ENCODE measurements around the gene DCDC1.

The DCDC1 gene

DNA sequence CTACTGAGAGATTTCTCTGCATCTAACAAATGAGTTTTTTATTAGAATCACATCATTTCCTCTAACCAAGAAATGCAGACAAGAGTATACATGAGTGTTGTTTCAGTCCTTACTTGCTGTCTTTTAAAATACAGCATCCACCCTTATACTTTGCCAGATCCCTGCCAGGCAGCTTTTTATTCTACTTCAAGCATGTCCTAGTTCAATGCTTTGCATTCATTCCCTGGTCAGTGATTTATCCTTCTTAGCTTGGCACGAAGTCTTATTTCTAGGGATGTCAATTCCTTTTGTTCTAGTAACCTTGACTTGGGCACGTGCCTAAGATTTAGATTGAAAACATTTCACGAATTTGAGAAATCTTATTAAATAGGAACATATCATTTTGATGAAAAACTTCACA, 476.2 kb downstream of the DCDC1 start:
- DNase-seq: no peak

DNA sequence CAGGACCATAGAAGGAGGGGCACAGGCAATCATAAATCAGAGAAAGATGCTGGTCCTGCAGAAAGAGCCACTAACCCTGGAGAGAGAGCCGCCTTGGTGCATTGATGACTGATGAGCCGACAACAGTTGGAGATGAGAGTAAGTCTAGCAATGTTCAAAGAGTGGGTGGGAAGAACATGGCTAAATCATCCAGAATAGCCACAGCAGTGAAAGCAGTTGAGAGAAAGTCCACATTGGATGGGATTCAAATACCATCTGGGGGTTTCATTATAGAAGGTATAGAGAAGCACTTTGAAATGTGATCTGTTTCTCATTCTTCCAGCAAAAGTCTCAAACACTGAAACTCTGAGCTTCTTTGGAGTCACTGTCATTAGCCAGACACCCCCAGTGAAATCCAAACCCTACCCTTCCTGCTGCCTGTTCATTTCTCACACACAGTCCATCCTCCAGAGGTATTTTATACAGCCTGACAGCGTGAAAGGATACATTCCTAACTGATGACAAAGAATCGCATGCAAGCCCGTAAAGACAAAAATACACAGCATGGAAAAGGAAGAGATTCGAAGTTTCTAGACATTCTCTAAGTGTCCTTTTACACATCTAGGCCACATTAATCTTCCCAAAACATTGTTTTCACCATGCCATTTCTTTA, 480.3 kb downstream of the DCDC1 start:
- DNase-seq: no peak

DNA sequence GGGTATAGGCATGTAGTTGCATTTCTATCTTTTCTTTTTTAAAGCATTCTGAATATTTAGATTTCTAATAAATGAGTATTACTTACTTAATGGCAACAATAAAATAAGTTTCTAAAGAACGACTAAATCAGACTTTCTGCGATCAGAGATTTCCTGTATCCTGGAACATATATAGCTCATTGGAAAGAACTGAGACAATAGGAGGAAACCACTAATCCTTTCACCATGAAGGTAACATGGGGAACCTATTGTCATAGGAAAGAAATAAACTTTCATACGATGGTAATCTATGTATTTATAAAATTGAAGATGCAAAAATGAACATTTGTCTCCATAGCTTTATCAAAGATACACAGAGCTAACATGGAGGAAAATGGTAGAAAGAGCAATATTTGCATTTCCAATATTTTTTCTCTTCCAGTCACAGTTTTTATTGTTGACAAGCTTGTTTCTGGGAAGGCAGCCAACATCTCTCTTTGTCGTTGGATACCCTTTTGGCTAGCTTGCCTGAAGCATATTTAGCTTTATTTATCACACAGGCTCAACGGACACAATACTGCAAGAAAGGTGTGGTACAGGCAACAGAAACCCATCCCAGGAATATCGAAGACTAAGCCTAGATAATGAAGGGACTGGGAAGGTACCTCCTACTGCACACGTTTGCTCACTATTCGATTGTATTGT, 490.1 kb downstream of the DCDC1 start:
- no peak for DNase-seq

DNA sequence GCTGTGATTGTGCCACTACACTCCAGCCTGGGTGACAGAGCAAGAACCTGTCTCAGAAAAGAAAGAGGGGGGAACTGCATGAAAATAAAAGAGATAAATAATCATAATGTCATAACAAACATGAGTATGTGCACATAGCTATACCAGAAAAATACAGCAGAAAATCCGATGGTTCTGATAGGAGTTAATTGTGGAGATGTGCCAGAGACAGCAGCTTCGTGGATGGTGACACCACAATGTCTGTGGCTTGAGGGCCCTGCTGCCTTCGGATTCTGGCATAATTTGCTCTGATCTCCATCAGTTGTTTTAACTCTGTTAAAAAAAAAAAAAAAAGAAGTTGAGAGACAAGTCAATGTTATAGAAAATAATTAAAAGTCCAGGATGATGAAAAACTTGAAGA, 491.1 kb downstream of the DCDC1 start:
- no peak for DNase-seq

DNA sequence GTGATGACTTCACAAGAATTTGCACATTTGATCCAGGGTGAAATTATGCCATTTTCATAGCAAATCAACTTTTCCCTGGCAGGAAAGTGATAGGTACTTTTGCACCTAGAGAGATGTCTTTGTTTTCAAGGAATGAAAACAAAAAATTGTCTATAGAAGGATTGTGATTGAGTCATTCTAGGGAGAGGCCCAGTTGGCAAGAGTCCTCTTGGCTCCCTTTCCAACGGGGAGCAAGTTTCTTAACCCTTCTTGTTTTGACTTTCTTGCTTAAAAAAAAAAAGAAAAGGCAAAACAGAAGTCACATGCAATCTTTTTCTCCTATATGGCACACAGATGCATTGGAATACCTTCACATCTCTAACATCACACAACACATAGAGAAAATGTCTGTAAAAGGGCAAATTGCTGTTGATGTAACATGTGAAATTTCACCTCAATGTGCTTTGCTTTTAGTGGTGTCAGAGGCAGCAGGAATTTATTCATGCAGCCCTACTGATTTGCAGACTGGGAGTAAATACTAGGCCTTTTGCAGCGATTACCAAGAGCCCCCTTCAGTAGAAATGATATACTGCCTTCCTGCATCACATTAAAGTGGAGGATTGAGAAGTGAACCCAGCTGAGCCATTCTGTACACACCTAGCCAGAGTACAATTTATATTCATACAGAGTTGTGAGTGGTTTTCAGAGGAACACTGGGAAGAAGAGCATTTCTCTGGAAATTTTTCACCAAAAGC, 492.7 kb downstream of the DCDC1 start:
- DNase-seq: no peak

DNA sequence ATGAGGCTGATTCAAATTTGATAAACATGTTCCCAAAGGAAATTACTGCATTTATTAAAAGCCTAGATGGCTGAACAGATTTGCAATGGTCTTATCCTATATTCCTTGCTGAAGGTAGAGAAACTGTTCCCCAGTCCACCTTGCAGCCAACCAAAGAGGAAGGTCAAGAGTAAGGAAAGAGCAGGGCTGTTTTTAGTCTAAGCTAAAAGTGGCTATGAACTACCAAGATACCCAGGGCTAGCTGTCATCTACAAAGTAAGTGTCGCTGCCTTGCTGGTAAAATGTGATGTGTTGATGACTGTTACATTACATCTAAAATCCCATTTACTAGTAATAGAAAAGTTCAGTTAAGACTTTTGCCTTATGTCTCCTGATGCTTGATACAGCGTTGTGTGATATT, 493.3 kb downstream of the DCDC1 start:
- no peak for DNase-seq

DNA sequence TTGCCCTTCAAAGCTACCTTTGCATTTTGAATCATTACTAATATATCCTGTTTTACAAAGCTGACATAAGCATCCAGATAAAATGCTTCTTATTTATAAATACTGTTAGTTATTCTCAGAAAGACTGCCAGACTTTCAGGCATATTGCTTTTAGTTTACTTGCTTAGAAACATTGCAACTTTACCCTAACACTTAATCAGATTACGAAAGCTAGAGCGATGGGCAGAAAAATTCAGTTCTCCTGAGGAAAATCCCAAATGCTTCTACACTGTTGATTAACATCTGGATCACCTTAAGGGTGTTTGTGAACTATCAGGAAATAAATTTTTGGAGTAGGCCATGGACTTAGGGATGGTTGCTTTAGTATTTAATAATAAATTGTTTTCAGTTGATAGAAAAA, 493.7 kb downstream of the DCDC1 start:
- no peak for DNase-seq

DNA sequence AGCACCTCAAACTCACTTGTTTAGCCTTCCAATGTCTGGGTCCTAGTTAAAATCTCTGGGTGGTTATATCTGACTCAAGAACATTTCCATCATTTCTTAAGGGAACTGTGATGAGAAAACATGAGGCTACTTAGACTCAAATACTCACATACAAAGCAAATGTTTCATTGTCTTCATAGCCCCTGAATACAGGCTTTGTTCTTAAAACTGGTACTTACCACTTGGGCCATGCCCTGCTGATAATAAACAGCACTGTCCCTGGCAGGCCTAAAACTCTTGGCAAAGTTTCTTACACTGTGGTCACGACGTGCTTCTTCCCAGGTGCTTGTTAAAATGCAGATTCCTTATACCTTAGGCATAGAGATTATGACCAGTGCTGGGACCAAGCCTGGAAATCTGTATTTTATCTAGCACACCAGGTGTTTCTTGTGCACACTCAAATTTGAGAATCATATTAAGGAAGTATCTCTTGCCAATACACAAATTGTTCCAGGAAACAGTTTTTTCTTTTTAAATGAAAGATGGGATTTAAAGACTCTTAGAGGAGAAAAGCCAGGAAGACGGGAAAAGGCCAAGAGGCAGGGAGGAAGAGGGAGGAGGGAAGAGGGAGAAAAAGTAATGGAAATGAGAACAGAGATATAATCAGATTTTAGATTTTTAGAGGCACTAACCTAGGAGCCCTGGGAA, 495.5 kb downstream of the DCDC1 start:
- no peak for DNase-seq

DNA sequence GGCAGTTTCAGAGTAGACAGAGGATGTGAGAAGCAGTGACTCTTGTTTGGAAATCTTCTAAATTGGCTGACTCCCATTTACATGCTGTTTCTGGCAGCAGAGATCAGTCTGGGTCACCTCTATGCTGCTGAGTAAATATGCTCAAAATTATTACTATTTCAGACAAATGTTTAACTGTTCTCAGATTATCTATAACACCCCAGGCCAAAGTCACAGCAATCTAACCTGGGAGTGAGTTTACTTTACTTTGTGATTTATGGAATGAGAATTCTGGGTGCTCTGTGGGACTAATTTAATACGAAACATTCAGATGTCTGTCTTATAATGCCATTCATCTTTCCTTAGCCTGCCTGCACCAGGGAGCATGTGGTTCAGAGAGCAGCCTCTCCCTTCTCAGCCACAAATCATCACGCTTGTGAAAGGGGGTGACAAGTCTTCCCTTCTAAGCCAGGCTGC, 500.9 kb downstream of the DCDC1 start:
- DNase-seq: no peak

DNA sequence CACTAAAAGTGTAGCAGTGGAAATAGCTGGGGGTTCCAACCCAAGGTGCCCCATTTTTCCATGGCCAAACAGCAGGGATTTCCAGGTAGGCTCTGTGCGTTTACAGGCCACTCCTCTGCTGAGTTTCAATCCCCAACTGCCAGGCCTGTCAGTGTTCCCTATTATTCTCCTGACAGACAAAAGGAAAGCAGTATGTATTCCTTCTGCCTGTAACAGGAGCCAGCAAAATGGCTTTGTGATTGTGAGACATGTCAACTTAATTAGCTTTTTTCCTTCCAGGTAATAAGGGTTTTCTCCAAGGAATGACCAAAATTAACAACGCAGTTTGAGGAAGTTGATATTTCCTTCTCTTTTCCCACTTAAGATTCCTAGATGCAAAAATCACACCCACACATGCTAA, 506.3 kb downstream of the DCDC1 start:
- DNase-seq: no peak

DNA sequence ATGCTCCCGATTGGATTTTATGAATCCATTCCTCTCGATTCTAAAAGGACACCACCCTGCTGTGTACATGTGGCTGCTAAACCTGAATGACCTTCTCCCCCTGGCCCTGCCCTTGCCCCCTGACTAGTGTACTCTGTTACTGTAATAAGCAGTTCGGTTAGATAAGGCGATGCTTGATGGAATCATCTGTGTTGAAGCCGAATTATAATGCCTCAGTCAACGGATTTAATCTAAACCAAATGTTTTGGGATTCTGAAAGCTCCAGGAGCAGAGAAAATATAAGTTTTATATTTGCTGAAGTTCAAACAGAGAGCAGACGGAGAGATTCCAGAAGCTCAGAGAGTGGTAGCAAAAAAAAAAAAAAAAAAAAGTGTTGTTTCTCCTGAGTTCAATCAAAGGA, 508.0 kb downstream of the DCDC1 start:
- no peak for DNase-seq

DNA sequence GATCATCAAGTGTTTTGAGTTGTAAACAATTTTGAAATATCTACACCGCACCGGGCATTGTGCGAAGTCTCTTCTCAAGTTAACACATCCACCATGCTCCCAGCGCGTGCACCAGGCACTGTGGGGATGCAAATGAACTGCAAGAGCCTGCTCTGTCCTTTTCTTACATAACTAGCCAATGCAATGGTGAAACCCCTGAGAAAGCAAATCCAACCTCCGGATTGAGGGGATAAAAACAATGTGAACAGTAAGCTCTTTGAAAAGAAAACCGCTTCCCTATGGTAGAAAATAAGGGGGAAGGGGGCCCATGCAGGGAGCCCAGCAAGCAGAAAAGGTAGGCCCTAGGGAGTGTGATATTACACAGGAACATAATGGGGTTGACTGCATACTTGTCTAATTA, 508.5 kb downstream of the DCDC1 start:
- no peak for DNase-seq

DNA sequence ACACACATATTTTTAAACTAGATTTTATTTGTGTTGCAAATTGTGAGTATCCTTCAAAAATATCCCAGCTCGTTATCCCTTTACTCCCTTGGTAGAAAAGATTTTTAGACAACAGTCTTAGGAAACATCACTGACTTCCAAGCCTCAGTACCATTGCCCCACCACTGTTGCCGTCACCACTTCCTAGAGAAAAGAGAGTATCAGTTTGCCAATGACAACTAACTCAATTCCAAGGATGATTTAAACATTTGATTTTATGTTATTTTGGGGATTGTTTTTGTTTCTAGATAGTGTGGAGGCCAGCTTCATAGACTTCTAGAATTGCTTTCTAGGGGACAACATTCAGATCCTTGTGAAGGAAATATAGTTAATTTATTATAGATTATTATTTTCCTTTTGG, 509.4 kb downstream of the DCDC1 start:
- DNase-seq: no peak

DNA sequence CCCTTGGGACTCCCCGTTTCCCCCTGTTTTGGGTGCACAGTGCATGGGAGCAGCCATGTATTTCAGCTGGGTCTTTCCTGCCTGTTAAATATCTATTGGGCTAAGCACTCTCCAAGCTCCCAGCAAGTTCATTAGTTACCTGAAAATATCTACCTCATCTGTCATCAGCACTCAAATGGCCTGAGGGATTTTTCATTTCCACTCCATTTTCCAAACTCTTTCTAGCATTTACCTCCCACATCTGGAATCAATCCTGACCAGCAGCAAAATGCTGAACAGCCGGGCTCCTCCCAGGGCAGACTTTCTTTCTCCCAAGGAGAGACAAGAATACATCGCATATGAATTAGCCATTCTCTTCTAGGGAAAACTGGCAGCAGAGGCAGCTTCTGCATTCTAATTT, 509.9 kb downstream of the DCDC1 start:
- DNase-seq: no peak

DNA sequence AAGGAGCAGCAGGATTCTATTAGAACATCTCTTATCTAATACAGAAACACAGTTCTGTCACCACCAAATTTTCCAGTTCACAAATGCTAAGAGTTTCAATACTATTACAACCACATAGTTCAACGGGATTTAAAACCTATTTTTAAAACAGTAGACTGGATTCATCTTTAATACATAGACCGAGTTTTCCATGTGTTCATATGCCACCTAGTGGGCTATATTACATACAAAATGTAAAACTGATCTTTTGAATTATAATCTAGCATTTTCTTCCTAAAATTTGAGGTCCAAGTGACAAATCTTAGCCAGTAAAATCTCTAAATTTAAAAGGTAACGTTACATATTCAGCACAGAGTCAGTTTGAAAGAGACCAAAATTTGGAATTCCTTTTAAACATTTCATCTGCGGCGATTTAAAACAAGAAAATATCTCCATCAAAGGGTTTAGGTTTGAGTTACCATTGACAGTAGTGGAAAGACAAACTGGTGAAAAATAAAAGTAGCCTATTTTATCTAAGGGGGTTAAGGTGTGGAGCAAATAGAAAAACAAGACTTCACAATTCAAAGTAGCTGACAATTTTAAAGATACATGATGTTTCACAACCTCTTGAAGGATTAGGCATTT, 514.0 kb downstream of the DCDC1 start:
- DNase-seq: peak in 1 of 2 donors; percentile 45

DNA sequence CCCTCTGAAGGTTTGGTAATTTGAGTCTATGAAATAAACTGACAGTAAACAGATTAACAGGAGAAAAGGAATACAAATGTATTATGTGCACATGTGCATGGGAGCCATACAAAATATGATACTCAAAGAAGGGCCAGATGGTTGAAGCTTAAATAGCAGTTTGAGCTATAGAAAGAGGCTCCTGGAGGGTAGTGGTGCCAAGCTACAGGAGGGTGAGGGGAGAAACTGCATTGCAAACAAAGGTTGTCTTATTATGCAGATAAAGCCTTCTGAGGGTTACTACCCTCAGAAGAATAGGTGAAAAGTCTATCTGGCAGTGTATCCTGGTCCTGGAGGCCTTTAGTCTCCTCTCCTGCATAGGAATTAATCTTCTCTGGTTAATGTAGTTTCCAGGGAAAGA, 516.1 kb downstream of the DCDC1 start:
- DNase-seq: no peak

DNA sequence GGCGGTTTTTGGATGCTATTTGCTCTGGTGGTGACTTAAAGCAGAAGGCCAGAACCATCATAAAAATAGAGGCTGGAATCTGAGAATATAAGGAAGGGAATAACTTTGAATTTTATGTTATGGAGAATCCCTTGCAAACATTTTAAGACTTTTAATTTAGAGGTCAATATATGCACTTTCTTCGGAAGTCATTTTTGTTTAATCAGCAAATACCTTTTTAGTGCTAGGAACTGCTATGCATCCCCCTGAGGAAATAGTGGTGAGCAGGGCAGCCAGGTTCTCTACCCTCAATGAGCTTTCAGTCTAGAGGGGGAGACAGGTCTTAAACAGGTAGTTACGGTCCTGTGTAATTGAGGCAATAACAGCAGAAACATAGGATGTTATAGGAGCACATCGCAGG, 516.9 kb downstream of the DCDC1 start:
- DNase-seq: no peak

DNA sequence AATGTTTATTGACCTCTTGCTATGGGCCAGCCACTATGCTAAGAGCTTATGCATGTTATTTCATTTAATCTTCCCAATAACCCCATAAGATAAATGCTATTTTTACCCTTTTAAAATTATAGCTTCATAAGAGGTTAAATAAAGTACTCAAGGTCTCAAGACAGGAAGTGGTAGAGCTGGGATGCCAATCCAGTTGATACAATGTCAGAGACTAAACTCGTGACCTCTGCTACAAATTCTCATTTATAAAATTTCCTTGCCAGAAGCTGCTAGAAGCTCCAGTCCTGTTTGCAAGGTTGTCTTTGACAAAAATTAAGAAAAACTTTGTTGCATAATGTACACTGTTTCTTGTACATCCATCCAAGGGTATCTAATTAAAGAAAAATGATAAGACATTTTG, 517.4 kb downstream of the DCDC1 start:
- DNase-seq: no peak

DNA sequence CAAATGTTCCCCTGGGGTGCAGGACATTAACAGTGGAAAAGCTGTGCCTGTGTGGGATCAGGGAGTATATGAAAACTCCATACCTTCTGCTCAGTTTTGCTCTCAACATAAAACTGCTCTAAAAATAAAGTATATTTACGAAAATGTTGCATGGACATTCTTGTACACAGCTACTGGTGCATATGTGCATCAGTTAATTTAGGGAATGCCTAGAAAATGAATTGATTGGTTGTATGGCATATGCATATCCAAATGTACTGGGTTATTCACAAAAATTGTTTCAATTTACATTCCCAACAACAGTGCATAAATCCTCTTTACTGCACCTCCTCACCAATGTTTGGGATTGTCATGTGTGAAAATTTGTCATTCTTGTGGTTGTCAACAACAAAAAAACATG, 532.3 kb downstream of the DCDC1 start:
- DNase-seq: no peak

DNA sequence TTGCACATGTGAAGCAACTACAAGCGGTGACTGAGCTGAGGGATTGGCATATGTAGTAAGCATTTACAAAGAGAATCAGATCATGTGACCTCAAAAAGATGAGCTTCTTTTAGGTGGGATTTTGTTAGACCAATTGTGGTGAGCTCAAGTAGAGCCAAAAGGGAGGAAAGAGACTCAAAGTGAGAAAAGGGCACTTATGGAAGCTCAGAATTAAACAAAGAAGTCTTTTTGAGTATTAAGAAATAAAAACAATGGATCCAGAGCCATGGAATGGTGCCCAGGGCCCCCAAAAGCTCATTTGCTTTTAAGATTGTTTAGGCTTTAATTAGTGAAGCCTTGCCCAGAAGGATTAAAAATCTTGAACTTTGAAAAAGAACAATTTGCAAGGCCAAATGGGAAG, 536.7 kb downstream of the DCDC1 start:
- no peak for DNase-seq

DNA sequence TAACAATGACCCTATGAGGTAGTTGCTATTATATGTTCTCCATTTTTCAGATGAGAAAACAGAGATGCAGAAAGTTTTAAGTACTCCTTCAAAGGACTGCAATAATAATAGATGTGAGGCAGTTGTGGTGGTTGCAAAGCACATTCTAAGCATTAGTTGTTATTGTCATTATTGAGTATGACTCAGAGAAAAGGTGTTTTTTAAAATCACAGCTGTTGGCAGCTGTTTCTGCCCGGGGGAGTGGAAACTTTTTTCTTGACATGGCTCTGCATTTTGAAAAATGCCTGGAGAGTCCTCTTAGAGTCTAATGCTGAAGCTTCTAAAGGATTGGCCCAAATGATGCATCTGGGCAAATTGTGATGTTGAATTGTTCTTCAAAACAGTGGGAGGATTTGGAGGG, 538.9 kb downstream of the DCDC1 start:
- DNase-seq: no peak

DNA sequence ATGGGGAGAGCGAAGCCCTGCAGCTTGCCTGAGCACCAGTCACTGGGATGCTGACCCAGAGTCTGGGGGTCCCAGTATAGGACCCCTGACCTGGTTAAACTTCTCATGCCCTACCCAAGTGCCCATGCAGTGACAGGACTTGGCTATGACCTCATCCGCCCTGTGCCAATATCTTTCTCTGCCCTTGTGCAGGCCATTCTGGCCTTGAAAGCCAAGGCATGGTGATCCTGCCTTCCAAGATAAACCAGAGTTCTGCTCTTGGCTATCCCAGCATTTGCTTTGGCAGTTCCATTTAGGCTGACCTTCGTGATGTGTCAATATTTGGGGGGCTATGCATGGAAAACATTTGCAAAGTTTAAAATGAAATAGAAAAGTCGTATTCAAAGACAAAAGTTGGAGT, 542.6 kb downstream of the DCDC1 start:
- no peak for DNase-seq

DNA sequence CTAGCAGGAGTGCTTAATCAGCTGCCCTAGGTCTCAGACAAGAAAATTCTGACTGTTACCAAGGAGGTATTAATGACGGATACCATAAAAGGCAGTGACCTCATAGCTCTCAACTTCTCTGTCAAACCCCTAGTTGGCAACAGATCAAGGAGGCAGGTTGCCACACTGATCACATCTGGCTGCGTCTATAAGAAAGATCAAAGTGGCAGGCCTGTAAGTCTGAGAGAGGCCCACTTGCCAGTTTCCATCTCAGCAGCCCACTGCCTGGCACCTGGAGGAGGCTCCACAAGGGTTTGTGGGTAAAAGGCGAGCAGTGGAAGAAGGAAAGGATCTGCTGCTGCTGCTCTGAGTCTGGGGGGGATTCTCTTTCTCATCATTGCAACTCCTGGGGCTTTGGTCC, 543.8 kb downstream of the DCDC1 start:
- DNase-seq: no peak
